ENCODE results near the gene FOXP2. TPM values are rescaled to one million over a fixed set of nuclear protein-coding genes. Genes with fewer than 3 reads are reported as not detected.

FOXP2 gene
- total and polyA plus RNA-seq, 2 of the 4 experiments (the other 2 are of a cell fraction) = 0.89 to 1.1 TPM

DNA sequence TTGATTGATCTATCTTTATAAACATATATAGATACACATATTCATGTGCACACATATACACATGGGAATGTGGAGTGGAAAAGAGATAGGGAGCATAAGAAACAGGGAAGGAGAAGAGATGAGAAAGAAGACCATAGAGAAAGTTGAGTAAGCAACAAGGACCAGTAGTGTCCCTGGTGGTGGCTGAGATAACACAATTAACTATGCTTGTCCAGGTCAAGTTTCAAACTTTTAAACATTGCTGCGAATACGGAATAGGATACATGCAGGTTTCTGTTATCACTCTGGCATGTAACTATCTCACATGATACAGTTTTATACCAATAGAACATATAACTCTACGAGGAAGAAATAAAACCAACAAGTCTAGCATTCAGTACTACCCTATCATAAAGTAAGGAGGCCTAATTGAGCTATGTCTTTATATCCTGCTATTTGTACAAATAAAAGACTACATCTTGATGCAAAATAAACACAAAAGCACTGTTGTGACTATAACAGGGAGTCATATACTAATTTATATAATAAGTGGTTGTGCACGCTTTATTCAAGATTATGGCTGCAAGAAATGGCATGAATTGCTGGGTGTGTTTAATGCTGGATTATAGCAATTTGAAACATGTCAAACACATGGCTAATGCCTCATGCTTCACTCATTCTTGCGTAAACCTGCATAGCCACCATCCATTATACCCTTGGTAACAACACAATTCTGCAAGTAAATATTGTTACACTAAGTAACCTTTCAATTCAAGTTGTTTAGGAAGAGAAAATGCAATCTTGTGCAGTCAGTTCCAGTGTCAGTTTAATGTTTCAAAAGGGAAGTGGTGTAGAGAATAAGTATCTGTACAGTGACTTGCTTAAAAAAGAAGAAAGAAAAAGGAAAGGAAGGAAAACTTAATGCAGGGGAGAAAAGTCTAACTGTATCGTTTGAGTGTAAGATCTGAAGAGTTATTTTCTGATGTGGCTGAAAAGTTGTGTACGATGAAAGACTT is 8.2 kb downstream of the FOXP2 start:
- Histone ChIP-seq H3K9me1 (ENCODE audit: insufficient read depth, low read length) (peaks cover 3% of the 10 kb centered on the region; the same call in 1 of the 2 replicates), H3K27ac (ENCODE audit: insufficient read depth, low read length) (no peak overlapping the region), H3K14ac (replicated peaks; ENCODE audit: low read depth, low read length) (no peak overlapping the region), H3K9me3 (ENCODE audit: control insufficient read depth, insufficient read depth, low read length) (no peaks in the 10 kb centered on the region), H3K4me1 (ENCODE audit: control insufficient read depth, insufficient read depth, low read length) (peaks cover 6% of the 10 kb centered on the region), H2AK5ac (ENCODE audit: low read depth, low read length) (no peak overlapping the region), H2AFZ (replicated peaks; ENCODE audit: low read length, poor library complexity) (no peak overlapping the region), H2BK5ac (ENCODE audit: low read depth, low read length, poor library complexity, severe bottlenecking) (no peak overlapping the region), H4K8ac (ENCODE audit: low read depth in 2 of 2, low read length in 2 of 2) (no peak overlapping the region), H3K56ac (ENCODE audit: extremely low read depth, insufficient read depth, low read length) (no peak overlapping the region), H2AK9ac (replicated peaks; ENCODE audit: low read depth, low read length, poor library complexity) (no peak overlapping the region), H2BK120ac (ENCODE audit: low read depth, low read length) (no peak overlapping the region), H3K27me3 (ENCODE audit: control insufficient read depth, insufficient read depth, low read length) (no peaks in the 10 kb centered on the region), H4K91ac (ENCODE audit: insufficient read depth, low read depth, low read length) (no peak overlapping the region), H3K4me3 (ENCODE audit: insufficient read depth, low read depth, low read length) (no peak overlapping the region), H3K18ac (ENCODE audit: low read depth, low read length) (no peak overlapping the region), H2BK20ac (ENCODE audit: low read depth, low read length) (no peak overlapping the region), H3K4ac (ENCODE audit: low read depth, low read length) (no peak overlapping the region), H3K4me2 (ENCODE audit: low read depth, low read length) (no peak overlapping the region), H3K79me1 (ENCODE audit: low read depth in 1 of 2, low read length in 2 of 2) (no peaks in the 10 kb centered on the region), H3K23ac (ENCODE audit: low read depth, low read length) (no peak overlapping the region), H3K9ac (ENCODE audit: low read depth, low read length) (no peak overlapping the region), H3K36me3 (ENCODE audit: control insufficient read depth, insufficient read depth, low read length) (no peaks in the 10 kb centered on the region), H4K20me1 (ENCODE audit: insufficient read depth, low read length) (no peaks in the 10 kb centered on the region), H4K5ac (ENCODE audit: low read depth, low read length) (no peak overlapping the region), H2BK15ac (ENCODE audit: low read depth, low read length) (no peak overlapping the region)
- ChIA-PET CTCF (interaction anchor here (1.2 kb wide), 1 partner anchor 1428 kb away, joined by 4 read pairs; no protein-coding TSS in a partner anchor), POLR2A (ENCODE audit: unreplicated experiment) (no interaction called here)
- intact Hi-C loops (cut with micrococcal nuclease) (no loop called here), in situ Hi-C loops (cut with MboI; ENCODE audit: low sequenced_read_pairs) (no loop called here), dilution Hi-C loops (cut with HindIII; ENCODE audit: low sequenced_read_pairs, unreplicated experiment) (no loop called here)
- BruUV-seq (replicated peaks) = no TSS peak
- 92% methylated on average over 2 of the region's 7 CpGs; no CpG with 5 or more reads in 1 of the 2 experiments for WGBS, 2 experiments (ENCODE audit: extremely low coverage in 2 of 2, insufficient read length in 1 of 2)
- DNase-seq (no peak), ATAC-seq (ENCODE audit: low read depth) (no peak)
- TF ChIP-seq RAD21 (IDR thresholded peaks at IDR 0.05; ENCODE audit: low read length) = no peak
- TF ChIP-seq FOS (IDR thresholded peaks at IDR 0.05; ENCODE audit: low read depth, low read length) = no peak
- TF ChIP-seq CEBPB (IDR thresholded peaks at IDR 0.05; ENCODE audit: low read depth, low read length) = no peak
- TF ChIP-seq, protein P1, sequence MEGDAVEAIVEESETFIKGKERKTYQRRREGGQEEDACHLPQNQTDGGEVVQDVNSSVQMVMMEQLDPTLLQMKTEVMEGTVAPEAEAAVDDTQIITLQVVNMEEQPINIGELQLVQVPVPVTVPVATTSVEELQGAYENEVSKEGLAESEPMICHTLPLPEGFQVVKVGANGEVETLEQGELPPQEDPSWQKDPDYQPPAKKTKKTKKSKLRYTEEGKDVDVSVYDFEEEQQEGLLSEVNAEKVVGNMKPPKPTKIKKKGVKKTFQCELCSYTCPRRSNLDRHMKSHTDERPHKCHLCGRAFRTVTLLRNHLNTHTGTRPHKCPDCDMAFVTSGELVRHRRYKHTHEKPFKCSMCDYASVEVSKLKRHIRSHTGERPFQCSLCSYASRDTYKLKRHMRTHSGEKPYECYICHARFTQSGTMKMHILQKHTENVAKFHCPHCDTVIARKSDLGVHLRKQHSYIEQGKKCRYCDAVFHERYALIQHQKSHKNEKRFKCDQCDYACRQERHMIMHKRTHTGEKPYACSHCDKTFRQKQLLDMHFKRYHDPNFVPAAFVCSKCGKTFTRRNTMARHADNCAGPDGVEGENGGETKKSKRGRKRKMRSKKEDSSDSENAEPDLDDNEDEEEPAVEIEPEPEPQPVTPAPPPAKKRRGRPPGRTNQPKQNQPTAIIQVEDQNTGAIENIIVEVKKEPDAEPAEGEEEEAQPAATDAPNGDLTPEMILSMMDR (conservative IDR thresholded peaks at IDR 0.05; ENCODE audit: low read depth, low read length) = peak; percentile 24; the same call in 1 of the 2 replicates
- TF ChIP-seq RCOR1 (IDR thresholded peaks at IDR 0.05; ENCODE audit: insufficient replicate concordance, low read length) = no peak

Data from IMR-90 (cell line).